Cardiac muscle cell (in vitro differentiated cells and primary cell): ENCODE data around the gene PRICKLE2. TPM values are rescaled to one million over a fixed set of nuclear protein-coding genes. Genes with fewer than 3 reads are reported as not detected.

Source experiments
- DNase-seq, 2 donors: peaks; one replicate each; pipeline versions ENCODE4 v3.0.0 to v3.0.0-alpha.2; 2010 to 2017; ENCODE audit warnings: low read depth in 1 of 2, low spot score in 1 of 2
- H3K27ac ChIP-seq: fragments of 200-600 bp; sonication (generic); 2 replicates; pipeline ENCODE4 v1.5.1; 2016
- H3K27me3 ChIP-seq: fragments of 200-600 bp; sonication (generic); 2 replicates; pipeline ENCODE4 v1.6.0; 2016; ENCODE audit warnings: control low read depth
- H3K36me3 ChIP-seq: fragments of 200-600 bp; sonication (generic); 2 replicates; pipeline ENCODE4 v1.5.1; 2016; ENCODE audit warnings: control low read depth
- H3K4me1 ChIP-seq: fragments of 200-600 bp; sonication (generic); 2 replicates; pipeline ENCODE4 v1.8.1; 2017; ENCODE audit warnings: low read depth, mild to moderate bottlenecking, mixed run types
- H3K4me3 ChIP-seq: fragments of 200-600 bp; sonication (generic); 2 replicates; pipeline ENCODE4 v1.5.1; 2016; ENCODE audit warnings: mild to moderate bottlenecking
- H3K9me3 ChIP-seq: fragments of 200-600 bp; sonication (generic); 2 replicates; pipeline ENCODE4 v1.5.1; 2017; ENCODE audit warnings: low read depth, mild to moderate bottlenecking, control low read depth
- polyA plus RNA-seq: library from polyadenylated mRNA; unstranded; fragments of >200 nt; fragmentation: Nextera tagmentation; extraction: Ambion mirVana; gene quantifications from 2 replicates; pipeline ENCODE4 v1.2.1, GENCODE V29; 2016
- total RNA-seq: library from RNA; depleted of rRNA; stranded (reverse); fragments of >200 nt; gene quantifications from 2 replicates; pipeline ENCODE4 v1.2.3, GENCODE V29; 2016
- TF ChIP-seq, protein P1 (sequence below): IDR thresholded peaks from 2 replicates; pipeline ENCODE4 v1.5.1; 2012; ENCODE audit warnings: low read depth, mild to moderate bottlenecking, low read length

PRICKLE2 gene
- total and polyA plus RNA-seq, 2 experiments from 2014 or later: 4.3 to 11.7 TPM

DNA sequence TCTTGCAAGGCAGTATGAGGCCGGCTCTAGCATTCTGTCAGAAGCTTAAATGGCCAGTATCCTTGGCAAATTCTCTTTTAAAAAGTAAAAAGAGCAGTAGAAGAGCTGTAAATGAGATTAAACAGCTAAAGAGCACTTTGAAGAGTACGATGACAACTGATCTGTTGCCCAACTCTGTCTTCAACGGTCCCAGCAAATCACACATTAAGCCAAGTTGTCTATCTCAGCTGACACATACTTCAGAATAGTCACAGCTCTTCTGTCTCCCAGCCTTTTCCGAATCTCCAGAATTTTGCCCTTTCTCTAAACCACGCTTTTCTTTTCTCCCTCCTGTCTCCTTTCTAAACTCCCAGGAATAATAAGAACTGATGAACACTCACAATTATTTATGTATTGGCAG lies 51.7 kb downstream of the PRICKLE2 start:
- no peak for DNase-seq
- no peak overlapping the region for H3K27ac ChIP-seq
- H3K4me3 ChIP-seq: no peak overlapping the region
- H3K9me3 ChIP-seq: no peaks in the 10 kb centered on the region
- peaks cover 4% of the 10 kb centered on the region for H3K4me1 ChIP-seq
- H3K27me3 ChIP-seq: no peaks in the 10 kb centered on the region
- TF ChIP-seq, protein P1, sequence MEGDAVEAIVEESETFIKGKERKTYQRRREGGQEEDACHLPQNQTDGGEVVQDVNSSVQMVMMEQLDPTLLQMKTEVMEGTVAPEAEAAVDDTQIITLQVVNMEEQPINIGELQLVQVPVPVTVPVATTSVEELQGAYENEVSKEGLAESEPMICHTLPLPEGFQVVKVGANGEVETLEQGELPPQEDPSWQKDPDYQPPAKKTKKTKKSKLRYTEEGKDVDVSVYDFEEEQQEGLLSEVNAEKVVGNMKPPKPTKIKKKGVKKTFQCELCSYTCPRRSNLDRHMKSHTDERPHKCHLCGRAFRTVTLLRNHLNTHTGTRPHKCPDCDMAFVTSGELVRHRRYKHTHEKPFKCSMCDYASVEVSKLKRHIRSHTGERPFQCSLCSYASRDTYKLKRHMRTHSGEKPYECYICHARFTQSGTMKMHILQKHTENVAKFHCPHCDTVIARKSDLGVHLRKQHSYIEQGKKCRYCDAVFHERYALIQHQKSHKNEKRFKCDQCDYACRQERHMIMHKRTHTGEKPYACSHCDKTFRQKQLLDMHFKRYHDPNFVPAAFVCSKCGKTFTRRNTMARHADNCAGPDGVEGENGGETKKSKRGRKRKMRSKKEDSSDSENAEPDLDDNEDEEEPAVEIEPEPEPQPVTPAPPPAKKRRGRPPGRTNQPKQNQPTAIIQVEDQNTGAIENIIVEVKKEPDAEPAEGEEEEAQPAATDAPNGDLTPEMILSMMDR: no peak
- H3K36me3 ChIP-seq: no peaks in the 10 kb centered on the region

DNA sequence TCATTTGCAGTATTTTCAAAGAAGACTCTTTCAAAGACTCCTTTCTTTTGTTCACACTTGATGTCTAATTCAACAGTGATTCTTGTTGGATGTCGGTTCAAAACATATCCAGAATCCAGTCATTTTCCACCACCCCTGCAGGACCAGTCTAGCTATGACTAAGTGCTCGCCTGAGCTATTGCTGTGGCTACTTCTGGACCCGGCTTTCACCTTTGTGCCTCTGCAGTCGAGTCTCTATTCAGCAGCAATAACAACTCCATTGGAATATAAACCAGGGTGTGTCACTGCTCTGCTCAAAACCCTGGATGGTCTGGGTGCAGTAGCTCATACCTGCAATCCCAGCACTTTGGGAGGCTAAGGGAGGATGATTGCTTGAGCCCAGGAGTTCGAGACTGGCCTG lies 55.0 kb downstream of the PRICKLE2 start:
- Histone ChIP-seq H3K27ac (no peak overlapping the region), H3K4me3 (no peak overlapping the region), H3K27me3 (no peaks in the 10 kb centered on the region), H3K9me3 (no peaks in the 10 kb centered on the region), H3K36me3 (no peaks in the 10 kb centered on the region), H3K4me1 (peaks cover 4% of the 10 kb centered on the region)
- DNase-seq: no peak
- TF ChIP-seq, protein P1: no peak

DNA sequence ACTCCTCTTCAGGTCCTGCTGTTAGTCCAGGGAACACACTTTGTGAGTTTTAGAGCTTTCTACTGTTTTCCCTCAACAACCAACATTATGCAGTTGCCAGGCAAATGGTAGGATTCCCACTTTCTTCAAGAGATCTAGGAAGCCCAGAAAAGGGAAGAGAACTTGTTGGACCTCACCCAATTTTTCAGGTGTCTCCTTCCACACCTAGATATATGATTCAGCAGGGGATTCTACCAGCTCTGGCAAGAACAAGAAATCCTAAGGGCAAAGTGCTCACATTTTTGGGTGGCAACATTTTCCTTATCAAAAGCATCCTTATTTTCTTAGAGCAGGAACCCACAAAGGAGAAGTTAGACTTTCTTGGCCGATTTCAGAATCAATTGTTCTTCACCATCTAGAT lies 57.4 kb downstream of the PRICKLE2 start:
- Histone ChIP-seq H3K36me3 (no peaks in the 10 kb centered on the region), H3K27me3 (no peaks in the 10 kb centered on the region), H3K4me3 (no peak overlapping the region), H3K4me1 (no peaks in the 10 kb centered on the region), H3K27ac (no peak overlapping the region), H3K9me3 (no peaks in the 10 kb centered on the region)
- no peak for DNase-seq
- TF ChIP-seq, protein P1: no peak

DNA sequence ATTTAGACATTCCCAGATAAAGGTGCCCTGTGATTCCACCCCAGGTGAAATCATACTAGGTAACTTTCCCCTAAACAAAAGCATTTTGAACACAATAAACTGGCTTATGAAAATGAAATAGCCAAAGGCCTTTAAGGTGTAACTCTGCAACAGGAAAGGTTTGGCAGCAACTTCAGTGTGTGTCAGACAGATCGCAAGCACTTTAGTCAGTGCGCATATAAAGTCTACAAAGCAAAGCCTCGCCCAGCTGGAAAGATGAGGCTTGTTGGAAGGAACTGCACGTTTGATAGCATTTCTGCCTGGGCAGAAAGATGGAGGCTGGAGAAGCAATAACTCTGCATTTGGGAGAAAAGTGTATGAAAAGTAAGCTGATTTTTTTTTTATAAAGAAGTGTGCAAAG lies 57.9 kb downstream of the PRICKLE2 start:
- TF ChIP-seq, protein P1: no peak
- Histone ChIP-seq H3K27ac (no peak overlapping the region), H3K4me1 (no peaks in the 10 kb centered on the region)

DNA sequence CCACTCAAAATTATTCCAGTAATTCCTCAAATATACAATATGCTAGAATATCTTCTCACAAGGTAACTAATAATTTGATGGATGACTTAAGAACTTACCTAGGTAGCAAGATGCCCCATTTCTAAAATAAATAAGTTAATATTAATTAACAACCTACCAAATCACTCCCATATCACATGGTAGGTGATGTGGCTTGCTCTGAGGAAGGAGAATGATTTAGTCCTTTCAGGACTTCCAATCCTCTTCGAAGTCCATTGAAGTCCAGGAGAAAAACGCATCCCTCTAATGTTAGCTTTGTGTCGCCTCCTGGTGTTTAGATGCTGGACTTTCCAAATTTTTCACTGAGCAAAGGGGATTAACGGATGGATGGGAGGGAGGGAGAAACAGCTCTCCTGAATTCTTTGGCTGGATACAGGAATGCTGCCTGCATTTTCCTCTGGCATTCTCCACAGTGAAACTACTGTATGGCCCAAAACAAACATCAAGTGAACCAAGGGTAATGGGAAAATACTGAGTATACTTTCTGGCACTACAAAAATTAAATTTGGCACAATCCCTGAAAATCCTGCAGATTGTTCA lies 58.6 kb downstream of the PRICKLE2 start:
- Histone ChIP-seq H3K27me3 (no peaks in the 10 kb centered on the region), H3K9me3 (no peaks in the 10 kb centered on the region), H3K4me1 (no peaks in the 10 kb centered on the region), H3K27ac (no peak overlapping the region), H3K36me3 (no peaks in the 10 kb centered on the region), H3K4me3 (no peak overlapping the region)
- TF ChIP-seq, protein P1: peak; percentile 35
- peak; percentile 21 to 46 for DNase-seq

More for the DNA sequence above, 57.9 kb downstream of the PRICKLE2 start:
- H3K9me3 ChIP-seq: no peaks in the 10 kb centered on the region
- no peak overlapping the region for H3K4me3 ChIP-seq
- no peaks in the 10 kb centered on the region for H3K27me3 ChIP-seq
- no peaks in the 10 kb centered on the region for H3K36me3 ChIP-seq
- DNase-seq: no peak
